T-helper 1 cell treated with Interleukin-12 subunit alpha and Interleukin-12 subunit beta and Interleukin-4 antibody, amounts not matched to agents 30 ng/mL and 1 ng/mL, for 36 hours (primary cell): ENCODE measurements around the gene SYNCRIP. TPM values are rescaled to one million over a fixed set of nuclear protein-coding genes. Genes with fewer than 3 reads are reported as not detected.

Experiments used
- intact Hi-C: fragments of 100-400 bp; cut with micrococcal nuclease; formaldehyde crosslinking; loops from one replicate; pipeline ENCODE4 v1.15.1; 2024
- total RNA-seq: library from RNA; stranded (reverse); gene quantifications from 2 replicates; pipeline ENCODE4 v1.2.3, GENCODE V29; 2022

The SYNCRIP gene
- total RNA-seq, 1 donor from 2014 or later: 129 TPM

GRCh38 chr6:85672050-85672449 is 29.4 kb upstream of the SYNCRIP start:
- intact Hi-C loops: loop anchor here (10.0 kb wide), 1 partner anchor 47 kb away; no protein-coding TSS in a partner anchor

GRCh38 chr6:85670573-85670972 is 27.9 kb upstream of the SYNCRIP start:
- intact Hi-C loops: loop anchor here (1.0 to 10.0 kb wide), 4 partner anchors 8 to 210 kb away; no protein-coding TSS in a partner anchor

- intact Hi-C loops: loop anchor here (1.0 to 10.0 kb wide), 5 partner anchors 9 to 209 kb away; no protein-coding TSS in a partner anchor
Measured at GRCh38 chr6:85669735-85670194, 27.1 kb upstream of the SYNCRIP start.

GRCh38 chr6:85662251-85662650 is 19.6 kb upstream of the SYNCRIP start:
- intact Hi-C loops: no loop called here

- intact Hi-C loops: no loop called here
Measured at GRCh38 chr6:85660181-85660611, 17.5 kb upstream of the SYNCRIP start.

GRCh38 chr6:85650606-85651005 is 7.9 kb upstream of the SYNCRIP start:
- intact Hi-C loops: no loop called here

DNA sequence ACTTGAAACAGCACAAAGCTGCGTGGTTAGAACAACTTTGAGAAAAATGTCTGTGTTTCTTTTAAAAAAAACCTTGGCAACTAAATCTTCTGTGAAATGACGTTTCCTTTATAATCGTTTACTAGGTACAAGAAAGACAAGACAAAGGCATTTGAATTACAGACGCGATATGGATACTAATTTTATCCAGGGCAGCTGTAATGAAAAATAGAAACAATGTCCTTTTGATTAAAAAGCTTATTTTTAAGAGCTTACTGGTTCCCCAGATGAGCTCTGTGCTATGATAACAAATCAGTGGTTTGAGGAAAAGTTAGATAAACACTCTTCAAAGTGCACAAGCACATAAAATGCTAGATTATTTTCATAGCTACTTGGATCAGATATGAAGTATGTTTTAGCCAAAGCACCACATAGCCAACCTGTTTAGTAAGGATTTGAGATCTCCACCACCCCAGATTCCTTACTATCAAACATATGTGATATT is 1.6 kb upstream of the SYNCRIP start:
- intact Hi-C loops: loop anchor here (1.0 kb wide), 1 partner anchor 25 kb away; no protein-coding TSS in a partner anchor

DNA sequence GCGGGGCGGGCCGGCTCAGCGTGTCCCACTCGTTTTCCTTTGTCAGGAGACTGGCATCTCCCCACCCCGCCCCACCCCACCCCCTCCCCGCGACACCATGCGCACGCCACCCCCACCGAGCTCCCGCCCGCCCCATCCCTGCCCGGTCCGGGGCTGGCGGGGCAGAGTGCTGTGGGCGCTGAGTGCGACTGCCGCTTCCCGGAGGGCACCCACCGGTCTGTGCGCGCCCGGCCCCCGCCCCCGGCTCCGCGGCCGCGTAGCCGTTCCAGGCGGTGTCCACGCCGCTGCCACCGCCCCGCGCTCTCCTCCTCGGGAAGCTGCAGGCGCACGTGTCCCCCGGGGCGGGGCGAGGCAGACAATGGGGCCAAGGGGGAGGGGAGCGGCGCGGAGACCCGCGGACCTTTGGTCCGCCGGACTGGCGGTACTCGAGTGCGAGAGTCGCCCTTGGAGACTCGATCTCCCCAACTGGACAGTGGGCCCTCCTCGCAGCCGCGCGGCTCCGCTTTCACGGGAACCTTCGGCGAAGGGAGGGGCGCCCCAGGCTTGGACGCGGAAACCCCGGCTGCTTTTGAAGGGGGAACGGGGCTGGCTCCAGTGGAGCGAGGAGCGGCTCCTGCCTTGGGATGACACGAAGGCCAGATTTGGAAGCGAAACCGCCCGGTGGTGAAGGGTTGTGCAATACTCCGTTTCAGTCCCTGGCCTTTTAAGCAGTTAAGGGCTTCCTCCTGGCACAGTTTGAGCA is 1.0 kb upstream of the SYNCRIP start:
- intact Hi-C loops: loop anchor here (1.0 kb wide), 6 partner anchors 26 to 1512 kb away; partner anchors contain the start of genes CEP162, NT5E, SNX14 and ZNF292

DNA sequence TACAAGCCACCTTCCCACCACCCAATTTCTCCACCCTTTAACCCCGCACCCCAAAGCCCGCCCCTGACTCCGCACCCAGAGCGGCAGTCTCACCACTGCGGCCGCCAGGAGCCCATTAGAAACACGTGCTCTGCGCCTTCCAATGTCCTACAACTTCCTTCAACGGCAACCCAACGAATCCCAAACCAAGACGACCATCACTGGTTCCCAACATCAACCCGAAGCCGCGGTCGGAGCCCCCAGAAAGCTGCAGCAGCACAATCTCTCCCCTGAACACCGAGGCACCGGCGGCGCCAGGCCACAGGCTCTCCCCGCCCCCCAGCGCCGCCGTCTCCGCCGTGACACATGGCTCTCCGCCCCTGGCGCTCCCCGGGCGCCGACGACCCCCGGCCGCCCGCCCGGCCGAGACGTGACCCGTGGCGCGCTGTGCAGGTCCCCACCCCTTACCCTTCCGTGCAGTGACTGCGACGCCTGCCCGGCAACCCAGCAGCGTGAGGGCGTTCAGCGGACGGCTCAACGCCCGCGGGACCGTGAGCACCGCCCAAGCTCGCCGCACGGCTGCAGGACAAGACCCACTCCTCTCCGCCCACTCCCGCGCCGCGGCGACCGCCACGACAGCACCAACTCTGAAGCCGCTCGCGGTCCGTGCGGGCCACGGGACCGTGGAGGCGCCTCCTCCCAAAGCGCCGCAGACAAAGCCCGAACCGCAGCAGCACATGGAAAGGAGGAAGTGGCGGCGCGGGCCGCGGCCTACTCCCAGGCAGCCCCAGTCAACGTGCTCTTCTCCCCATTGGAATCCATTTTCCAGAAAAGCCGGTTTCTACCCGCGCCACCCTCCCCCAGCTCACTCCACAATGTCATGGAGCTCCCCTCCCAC is 551 bp downstream of the SYNCRIP start:
- intact Hi-C loops: loop anchor here (1.0 to 2.0 kb wide), 3 partner anchors 11 to 29 kb away; no protein-coding TSS in a partner anchor

DNA sequence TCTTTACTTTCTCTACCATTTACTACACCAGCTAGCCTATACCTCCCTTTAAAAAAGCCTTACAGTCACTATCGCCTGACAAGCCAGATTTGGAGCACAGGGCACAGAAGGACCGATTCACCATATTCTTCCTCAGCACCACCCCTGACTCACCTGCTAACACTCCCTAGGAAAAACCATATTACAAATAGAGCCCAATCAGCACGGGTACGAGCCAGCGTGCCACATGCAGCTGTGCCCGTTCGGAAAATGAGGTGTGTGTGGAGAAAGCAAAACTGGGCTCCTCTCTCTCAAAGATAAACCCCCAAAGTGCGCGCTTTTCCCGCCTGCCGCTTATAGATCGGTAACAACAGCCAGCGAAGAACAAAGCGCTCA is 1.2 kb downstream of the SYNCRIP start:
- intact Hi-C loops: loop anchor here (1.0 to 2.0 kb wide), 3 partner anchors 10 to 29 kb away; no protein-coding TSS in a partner anchor

GRCh38 chr6:85640821-85641220 is 1.9 kb downstream of the SYNCRIP start:
- intact Hi-C loops: loop anchor here (1.0 to 2.0 kb wide), 4 partner anchors 10 to 28 kb away; no protein-coding TSS in a partner anchor

DNA sequence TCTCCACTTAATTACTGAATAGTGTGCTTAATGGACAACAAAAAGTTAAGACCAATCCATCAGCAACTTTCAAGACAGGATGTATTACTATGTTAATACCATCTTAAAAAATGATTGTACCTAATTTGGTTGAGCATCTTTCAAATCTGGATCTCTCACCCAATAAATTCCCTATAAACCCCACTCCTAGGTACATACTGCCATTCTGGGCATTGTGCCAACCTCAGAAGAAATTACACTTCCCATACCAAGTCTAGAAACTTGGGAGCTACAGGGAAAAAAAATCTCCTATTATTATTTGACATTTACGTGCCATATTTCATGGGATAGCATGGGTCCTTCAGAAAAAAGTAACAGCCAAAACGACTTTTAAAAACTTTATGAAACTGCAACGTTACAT is 5.1 kb downstream of the SYNCRIP start:
- intact Hi-C loops: no loop called here

DNA sequence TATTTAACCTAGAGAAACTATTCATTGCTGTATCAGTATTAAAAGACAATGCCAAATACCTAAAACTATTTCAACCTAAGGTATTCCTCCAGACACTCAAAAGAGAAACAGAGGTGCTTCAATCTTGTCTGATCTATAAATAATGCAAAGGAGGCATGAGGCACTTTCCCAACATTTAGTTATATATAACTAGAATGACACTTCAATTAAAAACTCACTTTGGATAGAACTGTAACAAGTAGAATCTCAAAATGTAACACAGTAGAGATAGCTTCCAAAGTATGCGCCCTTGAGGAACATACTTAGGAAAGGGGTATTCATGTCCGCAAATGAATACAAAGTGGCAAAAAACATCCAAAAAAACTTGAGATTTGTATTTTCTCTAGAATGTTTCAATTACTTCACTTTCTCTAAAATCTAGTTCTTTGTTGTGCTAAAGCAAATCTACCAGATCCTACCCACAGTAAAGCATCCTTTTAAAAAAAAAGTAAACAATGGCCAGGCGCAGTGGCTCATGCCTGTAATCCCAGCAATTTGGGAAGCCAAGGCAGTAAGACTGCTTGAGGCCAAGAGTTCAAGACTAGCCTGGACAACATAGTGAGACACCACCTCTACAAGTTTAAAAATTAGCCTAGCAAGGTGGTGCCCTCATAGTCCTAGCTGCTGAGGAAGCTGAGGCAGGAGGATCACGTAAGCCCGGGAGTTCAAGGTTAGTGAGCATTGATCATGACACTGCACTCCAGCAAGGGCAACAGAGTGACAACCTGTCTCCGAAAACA is 10.3 kb downstream of the SYNCRIP start:
- intact Hi-C loops: no loop called here

DNA sequence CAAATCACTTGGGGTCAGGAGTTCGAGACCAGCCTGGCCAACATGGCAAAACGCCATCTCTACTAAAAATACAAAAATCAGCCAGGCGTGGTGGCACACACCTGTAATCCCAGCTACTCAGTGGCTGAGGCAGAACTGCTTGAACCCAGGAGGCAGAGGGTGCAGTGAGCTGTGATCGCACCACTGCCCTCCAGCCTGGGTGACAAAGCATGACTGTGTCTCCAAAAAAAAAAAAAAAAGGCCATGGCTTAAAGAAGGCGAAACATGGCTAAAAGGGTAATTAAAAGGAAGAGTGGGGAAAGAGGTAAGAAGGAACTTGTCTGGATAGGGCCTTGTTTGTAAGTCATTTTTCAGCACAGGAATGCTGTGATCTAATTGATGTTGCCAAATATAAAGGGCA is 11.6 kb downstream of the SYNCRIP start:
- intact Hi-C loops: loop anchor here (1.0 to 2.0 kb wide), 2 partner anchors 10 to 18 kb away; no protein-coding TSS in a partner anchor

- intact Hi-C loops: loop anchor here (1.0 to 10.0 kb wide), 2 partner anchors 12 to 46 kb away; no protein-coding TSS in a partner anchor
Measured at GRCh38 chr6:85628353-85628752, 14.3 kb downstream of the SYNCRIP start.

DNA sequence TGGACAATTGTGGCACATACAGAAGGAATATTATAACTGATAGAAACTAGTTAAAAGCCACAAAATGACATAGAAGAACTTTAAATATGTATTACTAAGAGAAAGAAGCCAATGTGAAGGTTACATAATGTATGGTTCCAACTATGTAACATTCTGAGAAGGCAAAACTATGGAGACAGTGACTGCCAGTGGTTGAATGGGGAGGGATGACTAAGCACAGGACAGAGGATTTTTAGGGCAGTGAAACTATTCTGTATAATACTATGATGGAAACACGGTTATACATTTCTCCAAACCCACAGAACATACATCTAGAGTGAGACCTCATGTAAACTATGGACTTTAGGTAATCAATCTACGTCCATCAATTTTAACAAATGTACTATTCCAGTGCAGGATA is 22.4 kb downstream of the SYNCRIP start:
- intact Hi-C loops: loop anchor here (2.0 to 10.0 kb wide), 2 partner anchors 20 to 54 kb away; no protein-coding TSS in a partner anchor

DNA sequence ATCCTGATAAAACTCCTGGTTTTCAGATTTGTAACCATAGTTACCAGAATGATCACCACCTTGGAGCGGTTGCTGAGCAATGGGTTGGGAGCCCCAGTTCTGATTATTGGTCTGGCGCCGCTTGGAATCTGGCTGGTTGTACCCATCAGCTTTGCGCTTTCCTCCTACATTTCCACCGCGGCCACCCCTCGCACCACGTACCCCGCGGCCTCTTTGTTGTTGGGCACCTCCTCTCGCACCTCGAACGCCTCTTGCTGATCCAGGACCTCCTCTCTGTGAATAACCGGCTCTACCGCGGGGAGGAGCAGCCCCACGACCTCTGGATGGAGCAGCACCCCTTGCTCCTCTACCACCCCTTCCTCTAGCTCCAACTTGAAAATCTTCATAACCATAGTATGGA is 27.9 kb downstream of the SYNCRIP start:
- intact Hi-C loops: no loop called here

- intact Hi-C loops: loop anchor here (2.0 kb wide), 2 partner anchors 18 to 28 kb away; no protein-coding TSS in a partner anchor
Measured at GRCh38 chr6:85612690-85613474, 29.8 kb downstream of the SYNCRIP start.

DNA sequence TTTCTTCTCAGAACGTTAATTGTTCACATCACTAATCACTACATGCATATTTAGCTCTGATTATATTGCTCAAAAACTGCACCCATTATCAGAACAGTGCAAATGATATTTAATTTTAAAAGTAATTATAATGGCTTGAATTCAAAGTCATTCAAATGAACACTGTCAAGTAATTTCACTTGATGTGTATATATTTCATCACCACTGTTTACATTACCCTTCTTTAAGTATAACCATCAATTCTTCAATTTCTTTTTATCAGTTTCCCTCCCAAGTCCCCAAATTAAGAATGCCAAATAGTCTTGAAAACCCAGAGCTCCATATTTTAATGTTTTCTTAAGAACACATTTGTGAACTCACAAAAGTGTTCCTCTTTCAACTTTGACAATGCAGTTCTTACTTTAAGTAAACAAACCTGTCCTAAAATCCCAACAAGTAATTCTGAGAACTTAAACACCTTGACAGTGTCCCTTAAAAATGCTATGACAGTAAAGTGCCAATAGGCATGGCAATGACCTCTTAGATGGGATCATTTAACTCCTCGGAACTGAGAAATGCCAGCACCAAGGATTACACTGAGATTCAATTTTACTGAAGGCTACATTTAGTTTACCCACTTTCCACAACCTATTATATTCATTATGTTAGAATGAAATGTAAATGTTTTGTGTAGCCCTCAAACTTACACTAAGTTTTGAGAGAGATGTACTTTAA is 32.3 kb downstream of the SYNCRIP start:
- intact Hi-C loops: no loop called here
